HG03175 (cell line): ENCODE measurements around the gene ALG1L2.
"Not testable (repeated sequence)": the region's sequence is repeated elsewhere in the genome, so short reads cannot be mapped to it uniquely, and the experiment has no call there.

Experiments used
- ATAC-seq: cut with Tn5 transposase; IDR thresholded peaks from one replicate; pipeline ENCODE4 v1.9.1; 2021; ENCODE audit warnings: mild to moderate bottlenecking, moderate library complexity; ENCODE audit not compliant: unreplicated experiment

ALG1L2 gene

GRCh38 chr3:130120291-130120690, 38.7 kb downstream of the ALG1L2 start:
- ATAC-seq, result not testable (repeated sequence)

GRCh38 chr3:130122891-130123775, 41.5 kb downstream of the ALG1L2 start:
- not testable (repeated sequence) for ATAC-seq

- ATAC-seq, result not testable (repeated sequence)
Observed at GRCh38 chr3:130125406-130125805, 43.8 kb downstream of the ALG1L2 start.

GRCh38 chr3:130136337-130136736, 54.7 kb downstream of the ALG1L2 start:
- not testable (repeated sequence) for ATAC-seq

GRCh38 chr3:130137685-130138084, 56.1 kb downstream of the ALG1L2 start:
- not testable (repeated sequence) for ATAC-seq

- not testable (repeated sequence) for ATAC-seq
Observed at GRCh38 chr3:130138992-130139391, 57.4 kb downstream of the ALG1L2 start.

GRCh38 chr3:130140756-130141155, 59.1 kb downstream of the ALG1L2 start:
- not testable (repeated sequence) for ATAC-seq

GRCh38 chr3:130143648-130144327, 62.2 kb downstream of the ALG1L2 start:
- not testable (repeated sequence) for ATAC-seq

GRCh38 chr3:130144328-130144650, 62.7 kb downstream of the ALG1L2 start:
- ATAC-seq, result not testable (repeated sequence)

- not testable (repeated sequence) for ATAC-seq
Observed at GRCh38 chr3:130145456-130145855, 63.8 kb downstream of the ALG1L2 start.

GRCh38 chr3:130146465-130146864, 64.8 kb downstream of the ALG1L2 start:
- not testable (repeated sequence) for ATAC-seq
